SK-N-SH (cell line): ENCODE data around the gene CNTD1. TPM values are rescaled to one million over a fixed set of nuclear protein-coding genes. Genes with fewer than 3 reads are reported as not detected.

Experiments used
- CTCF ChIA-PET: fragments of 300-600, 350-600 bp; formaldehyde crosslinking; extraction: SDS; loops from one replicate; lab custom pipeline; 2021; lab: Yijun Ruan, JAX
- POLR2A ChIA-PET: fragments of 350-600 bp; sonication (Branson Sonifier 250); formaldehyde crosslinking; extraction: SDS; loops from one replicate; lab custom pipeline; 2020; ENCODE audit warnings: antibody characterized with exemption, inconsistent platforms; lab: Yijun Ruan, JAX
- DNase-seq: peaks from one replicate; pipeline ENCODE4 v3.0.0; 2012
- H2AFZ ChIP-seq: fragments of 200-600 bp; sonication (generic); 2 replicates; pipeline ENCODE4 v1.8.1; 2016; ENCODE audit warnings: antibody characterized with exemption, mild to moderate bottlenecking, low read depth
- H3F3A ChIP-seq: fragments of 200-600 bp; sonication (generic); replicated peaks from 2 replicates; pipeline ENCODE3; 2016; ENCODE audit warnings: antibody characterized with exemption, mild to moderate bottlenecking; ENCODE audit not compliant: insufficient read depth
- H3K27ac ChIP-seq, 2 experiments: fragments of 200-500 bp in 1 of 2; fragments of 200-600 bp in 1 of 2; sonication (Bioruptor generic) in 1 of 2; sonication (generic), shearing (Covaris generic) in 1 of 2; 2 replicates each; pipeline versions ENCODE4 v1.5.1 to v1.6.1; 2014 to 2016; ENCODE audit warnings: low read depth in 2 of 2, inconsistent platforms in 1 of 2, low read length in 1 of 2, mild to moderate bottlenecking in 1 of 2, mixed read lengths in 1 of 2
- H3K27me3 ChIP-seq: fragments of 200-600 bp; sonication (generic), shearing (Covaris generic); 2 replicates; pipeline ENCODE4 v1.6.1; 2016; ENCODE audit warnings: mixed run types; ENCODE audit not compliant: insufficient read depth
- H3K36me3 ChIP-seq, 2 experiments: fragments of 200-500 bp in 1 of 2; fragments of 200-600 bp in 1 of 2; sonication (Bioruptor generic) in 1 of 2; sonication (generic) in 1 of 2; replicated peaks in 1 of 2; 2 replicates each; pipeline versions ENCODE3 to v1.5.1; 2014 to 2016; ENCODE audit warnings: low read length in 1 of 2, mild to moderate bottlenecking in 1 of 2; ENCODE audit not compliant: insufficient read depth in 2 of 2, control insufficient read depth in 1 of 2
- H3K4me1 ChIP-seq, 2 experiments: fragments of 200-500 bp in 1 of 2; fragments of 200-600 bp in 1 of 2; sonication (Bioruptor generic) in 1 of 2; sonication (generic), shearing (Covaris generic) in 1 of 2; 2 replicates each; pipeline versions ENCODE4 v1.5.1 to v1.6.1; 2014 to 2016; ENCODE audit warnings: low read depth in 1 of 2, low read length in 1 of 2, mixed run types in 1 of 2; ENCODE audit not compliant: insufficient read depth in 2 of 2, control insufficient read depth in 1 of 2
- H3K4me2 ChIP-seq: fragments of 200-600 bp; sonication (generic), shearing (Covaris generic); 2 replicates; pipeline ENCODE4 v1.6.1; 2017; ENCODE audit warnings: mixed run types
- H3K4me3 ChIP-seq, 2 experiments: fragments of 200-500 bp in 1 of 2; fragments of 200-600 bp in 1 of 2; sonication (Bioruptor generic) in 1 of 2; sonication (generic), shearing (Covaris generic) in 1 of 2; 2 replicates each; pipeline versions ENCODE4 v1.5.1 to v1.8.1; 2014 to 2016; ENCODE audit warnings: low read depth in 2 of 2, inconsistent platforms in 1 of 2, low read length in 1 of 2, mild to moderate bottlenecking in 1 of 2, mixed read lengths in 1 of 2, moderate library complexity in 1 of 2
- H3K79me2 ChIP-seq: fragments of 200-600 bp; sonication (generic); 2 replicates; pipeline ENCODE4 v1.8.1; 2017; ENCODE audit warnings: mild to moderate bottlenecking; ENCODE audit not compliant: insufficient read depth
- H3K9ac ChIP-seq: fragments of 200-600 bp; sonication (generic); 2 replicates; pipeline ENCODE4 v1.6.1; 2017; ENCODE audit warnings: mixed run types
- H3K9me2 ChIP-seq: fragments of 200-600 bp; sonication (generic); 2 replicates; pipeline ENCODE4 v1.6.1; 2017; ENCODE audit warnings: mixed run types
- H3K9me3 ChIP-seq: fragments of 200-600 bp; sonication (generic); 2 replicates; pipeline ENCODE4 v1.6.1; 2017; ENCODE audit warnings: mixed run types, mild to moderate bottlenecking, moderate library complexity
- H4K20me1 ChIP-seq: fragments of 200-600 bp; sonication (generic); 2 replicates; pipeline ENCODE4 v1.6.1; 2017; ENCODE audit warnings: mild to moderate bottlenecking, mixed run types; ENCODE audit not compliant: insufficient read depth
- CHD2 ChIP-seq: fragments of 150-350 bp; IDR thresholded peaks from 2 replicates; pipeline ENCODE4 v1.6.1; 2018; ENCODE audit warnings: low read length; ENCODE audit not compliant: partially characterized antibody
- EZH2phosphoT487 ChIP-seq: fragments of 200-600 bp; sonication (generic); IDR thresholded peaks from 2 replicates; pipeline ENCODE4 v1.6.1; 2017; ENCODE audit warnings: low read depth, mixed run types, mild to moderate bottlenecking, antibody characterized with exemption, moderate library complexity, borderline replicate concordance
- FOSL2 ChIP-seq: IDR thresholded peaks from 2 replicates; pipeline ENCODE4 v1.4.0; 2012; ENCODE audit warnings: low read depth, mild to moderate bottlenecking, moderate library complexity, borderline replicate concordance
- FOXJ3 ChIP-seq: sonication (generic); formaldehyde crosslinking; IDR thresholded peaks from 2 replicates; pipeline ENCODE4 v1.5.1; 2020; ENCODE audit warnings: mild to moderate bottlenecking, missing genetic modification reagents
- FOXM1 ChIP-seq: IDR thresholded peaks from 2 replicates; pipeline ENCODE4 v1.4.0; 2012; ENCODE audit warnings: low read depth, mild to moderate bottlenecking
- GABPA ChIP-seq: IDR thresholded peaks from 2 replicates; pipeline ENCODE4 v1.4.0; 2012; ENCODE audit warnings: low read depth, mild to moderate bottlenecking
- MEF2A ChIP-seq: IDR thresholded peaks from 2 replicates; pipeline ENCODE4 v1.4.0; 2012; ENCODE audit warnings: low read depth, borderline replicate concordance
- NFIC ChIP-seq: IDR thresholded peaks from 2 replicates; pipeline ENCODE4 v1.4.0; 2012; ENCODE audit warnings: borderline replicate concordance
- POLR2AphosphoS5 ChIP-seq: IDR thresholded peaks from 2 replicates; pipeline ENCODE4 v1.6.1; 2012; ENCODE audit warnings: low read depth, low read length
- RAD21 ChIP-seq: IDR thresholded peaks from 2 replicates; pipeline ENCODE4 v1.6.1; 2012; ENCODE audit warnings: mild to moderate bottlenecking, low read length
- RFX5 ChIP-seq: IDR thresholded peaks from 2 replicates; pipeline ENCODE4 v1.6.1; 2012; ENCODE audit warnings: mild to moderate bottlenecking, improper control_type of control experiment, low read length
- RXRA ChIP-seq: IDR thresholded peaks from 2 replicates; pipeline ENCODE4 v1.4.0; 2012; ENCODE audit warnings: low read depth, mild to moderate bottlenecking, borderline replicate concordance
- SMC3 ChIP-seq: IDR thresholded peaks from 2 replicates; pipeline ENCODE4 v1.6.1; 2012; ENCODE audit warnings: low read depth, low read length, improper control_type of control experiment
- TAF1 ChIP-seq: IDR thresholded peaks from 2 replicates; pipeline ENCODE4 v1.6.1; 2012; ENCODE audit warnings: low read depth, mild to moderate bottlenecking, low read length, moderate library complexity, borderline replicate concordance
- TCF12 ChIP-seq: IDR thresholded peaks from 2 replicates; pipeline ENCODE4 v1.4.0; 2012
- TEAD4 ChIP-seq: IDR thresholded peaks from 2 replicates; pipeline ENCODE4 v1.4.0; 2012; ENCODE audit warnings: mild to moderate bottlenecking, borderline replicate concordance; ENCODE audit not compliant: insufficient read depth
- WGBS: methylation state at CpG from one replicate; pipeline ENCODE4 v1.1.6; 2017; ENCODE audit warnings: low lambda C conversion rate; 5-methylcytosine and 5-hydroxymethylcytosine counted together
- polyA plus RNA-seq, 3 experiments: library from polyadenylated mRNA; depleted of rRNA; stranded (reverse); fragments of >200 nt; gene quantifications; 2 replicates each; pipeline ENCODE4 v1.2.3, GENCODE V29; 2012
- TF ChIP-seq, protein P1 (sequence below): IDR thresholded peaks from 2 replicates; pipeline ENCODE4 v1.4.0; 2012; ENCODE audit warnings: low read depth
- TF ChIP-seq, protein P2 (sequence below): fragments of 150-350 bp; IDR thresholded peaks from 2 replicates; pipeline ENCODE4 v1.6.1; 2016; ENCODE audit warnings: mild to moderate bottlenecking, low read depth, low read length
- TF ChIP-seq, protein P3 (sequence below): IDR thresholded peaks from 2 replicates; pipeline ENCODE4 v1.4.0; 2012; ENCODE audit warnings: low read depth, borderline replicate concordance

CNTD1 gene
- polyA plus RNA-seq, 1 of the 3 experiments (the other 2 are of a cell fraction), result not detected

DNA sequence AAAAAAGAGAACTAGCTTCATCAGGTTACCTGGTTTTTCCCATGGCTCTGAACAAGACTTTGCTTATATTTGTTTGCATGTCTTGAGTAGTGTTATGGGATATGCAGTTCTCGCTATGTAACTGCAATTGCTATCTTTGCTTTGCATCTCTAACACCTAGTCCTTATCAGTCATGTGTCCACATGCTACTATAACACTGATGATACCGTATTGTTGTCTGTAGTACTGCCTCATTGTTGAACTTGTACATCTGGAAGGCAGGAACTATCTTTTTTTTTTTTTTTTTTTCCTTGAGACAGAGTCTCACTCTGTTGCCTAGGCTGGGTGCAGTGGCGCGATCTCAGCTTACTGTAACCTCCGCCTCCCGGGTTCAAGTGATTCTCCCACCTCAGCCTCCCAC, 37.1 kb downstream of the CNTD1 start:
- no peak for TF ChIP-seq MEF2A
- TF ChIP-seq SMC3, result no peak
- TF ChIP-seq NFIC, result no peak
- no peak for TF ChIP-seq TAF1
- TF ChIP-seq CHD2, result no peak
- TF ChIP-seq TEAD4, result no peak
- TF ChIP-seq, protein P1, sequence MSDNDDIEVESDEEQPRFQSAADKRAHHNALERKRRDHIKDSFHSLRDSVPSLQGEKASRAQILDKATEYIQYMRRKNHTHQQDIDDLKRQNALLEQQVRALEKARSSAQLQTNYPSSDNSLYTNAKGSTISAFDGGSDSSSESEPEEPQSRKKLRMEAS, result no peak
- no peak for TF ChIP-seq TCF12
- no peak for TF ChIP-seq RXRA
- no peak for TF ChIP-seq FOXM1
- TF ChIP-seq RAD21, result no peak
- no peak for TF ChIP-seq RFX5
- TF ChIP-seq FOSL2, result no peak
- TF ChIP-seq, protein P2, sequence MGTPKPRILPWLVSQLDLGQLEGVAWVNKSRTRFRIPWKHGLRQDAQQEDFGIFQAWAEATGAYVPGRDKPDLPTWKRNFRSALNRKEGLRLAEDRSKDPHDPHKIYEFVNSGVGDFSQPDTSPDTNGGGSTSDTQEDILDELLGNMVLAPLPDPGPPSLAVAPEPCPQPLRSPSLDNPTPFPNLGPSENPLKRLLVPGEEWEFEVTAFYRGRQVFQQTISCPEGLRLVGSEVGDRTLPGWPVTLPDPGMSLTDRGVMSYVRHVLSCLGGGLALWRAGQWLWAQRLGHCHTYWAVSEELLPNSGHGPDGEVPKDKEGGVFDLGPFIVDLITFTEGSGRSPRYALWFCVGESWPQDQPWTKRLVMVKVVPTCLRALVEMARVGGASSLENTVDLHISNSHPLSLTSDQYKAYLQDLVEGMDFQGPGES, result no peak
- TF ChIP-seq FOXJ3 (CRISPR knock-in tag), result no peak
- Histone ChIP-seq H3K4me1 (peaks cover 4 to 9% of the 10 kb centered on the region in 2 experiments; a peak in 3 of 4 replicates), H3K9me2 (no peaks in the 10 kb centered on the region), H3K4me2 (no peak overlapping the region), H3K9ac (no peak overlapping the region), H3K9me3 (no peaks in the 10 kb centered on the region), H3K4me3 (no peak overlapping the region), H3K27ac (no peak overlapping the region), H3K27me3 (no peaks in the 10 kb centered on the region), H3K36me3 (peaks cover 34 to 50% of the 10 kb centered on the region in 2 experiments), H3K79me2 (peaks cover 52% of the 10 kb centered on the region), H2AFZ (no peak overlapping the region), H4K20me1 (no peaks in the 10 kb centered on the region), H3F3A (peaks cover 13% of the 10 kb centered on the region)
- CTCF ChIA-PET, result interaction anchor here (2.4 to 4.3 kb wide), 5 partner anchors 9 to 162 kb away, joined by 9 to 33 read pairs (median 15); partner anchors contain the start of genes AOC2, BECN1 and RPL27
- DNase-seq, result no peak
- POLR2A ChIA-PET, result interaction anchor here (1.4 kb wide), 1 partner anchor 12 kb away, joined by 4 read pairs; the partner anchor contains the start of gene BECN1
- WGBS, result 97% methylated on average over 6 of the region's 6 CpGs

DNA sequence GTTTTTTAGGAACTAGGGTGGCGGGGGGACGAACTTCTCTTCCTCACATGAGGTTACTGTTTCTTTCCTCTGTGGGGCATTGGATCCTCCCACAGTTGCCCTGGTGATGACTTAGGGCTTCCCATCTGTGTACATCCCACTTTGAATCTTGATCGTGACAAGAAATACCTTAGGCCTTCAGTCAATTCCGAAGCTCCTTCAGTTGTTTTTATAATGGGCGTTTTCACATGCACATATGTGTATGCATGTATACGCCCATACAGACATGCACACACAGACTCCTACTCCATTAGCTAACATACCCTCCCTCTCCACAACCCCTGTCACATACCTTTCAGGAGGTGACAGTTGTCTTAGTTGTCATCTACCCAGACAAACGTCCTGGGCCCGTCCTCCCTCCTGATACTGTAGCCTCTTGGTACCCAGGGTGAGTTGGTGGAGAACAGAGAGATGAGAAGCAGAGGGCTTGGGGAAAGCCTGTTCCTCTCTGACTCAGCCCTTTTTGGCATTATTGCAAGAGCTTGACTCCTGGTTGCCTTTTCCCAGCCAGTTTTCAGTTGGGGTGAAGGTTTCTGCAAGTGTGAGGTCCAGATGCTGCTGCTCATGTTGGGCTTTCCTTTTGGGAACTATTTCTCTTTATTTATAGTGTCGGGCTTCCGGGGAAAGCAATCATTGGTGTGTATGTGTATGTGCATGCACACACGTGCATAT, 43.5 kb downstream of the CNTD1 start:
- H3K36me3 ChIP-seq, result peaks cover 51 to 73% of the 10 kb centered on the region in 2 experiments
- H3K4me1 ChIP-seq, result no peaks in the 10 kb centered on the region
- peaks cover 3% of the 10 kb centered on the region; the same call in 1 of the 2 replicates for H3K79me2 ChIP-seq
- no peak overlapping the region for H3K9ac ChIP-seq
- CTCF ChIA-PET, result interaction anchor here (0.9 to 4.7 kb wide), 10 partner anchors 11 to 155 kb away, joined by 3 to 34 read pairs (median 4); partner anchors contain the start of genes BECN1 and RPL27
- no peaks in the 10 kb centered on the region for H3K9me2 ChIP-seq
- POLR2A ChIA-PET, result no interaction called here
- H3F3A ChIP-seq, result peaks cover 19% of the 10 kb centered on the region
- no peak overlapping the region for H3K4me3 ChIP-seq
- WGBS, result 87% methylated on average over 11 of the region's 11 CpGs
- no peaks in the 10 kb centered on the region for H3K9me3 ChIP-seq
- no peak overlapping the region for H2AFZ ChIP-seq
- TF ChIP-seq GABPA, result no peak
- no peak for TF ChIP-seq EZH2phosphoT487
- TF ChIP-seq, protein P3, sequence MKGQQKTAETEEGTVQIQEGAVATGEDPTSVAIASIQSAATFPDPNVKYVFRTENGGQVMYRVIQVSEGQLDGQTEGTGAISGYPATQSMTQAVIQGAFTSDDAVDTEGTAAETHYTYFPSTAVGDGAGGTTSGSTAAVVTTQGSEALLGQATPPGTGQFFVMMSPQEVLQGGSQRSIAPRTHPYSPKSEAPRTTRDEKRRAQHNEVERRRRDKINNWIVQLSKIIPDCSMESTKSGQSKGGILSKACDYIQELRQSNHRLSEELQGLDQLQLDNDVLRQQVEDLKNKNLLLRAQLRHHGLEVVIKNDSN, result no peak
- TF ChIP-seq TAF1, result no peak
- no peak for TF ChIP-seq CHD2
- no peak for TF ChIP-seq POLR2AphosphoS5
- H3K4me2 ChIP-seq, result no peak overlapping the region
- DNase-seq, result no peak
- H3K27me3 ChIP-seq, result no peaks in the 10 kb centered on the region
- H4K20me1 ChIP-seq, result 0 out of 2 replicates have a peak, but pooled peaks cover 10% of the 10 kb centered on the region
- H3K27ac ChIP-seq, result no peak overlapping the region
